ENCODE measurements around the gene CPD. TPM values are rescaled to one million over a fixed set of nuclear protein-coding genes. Genes with fewer than 3 reads are reported as not detected.

Gene CPD
- polyA plus RNA-seq, 2 of the 4 experiments (the other 2 are of a cell fraction): 22.4 to 83.3 TPM

DNA sequence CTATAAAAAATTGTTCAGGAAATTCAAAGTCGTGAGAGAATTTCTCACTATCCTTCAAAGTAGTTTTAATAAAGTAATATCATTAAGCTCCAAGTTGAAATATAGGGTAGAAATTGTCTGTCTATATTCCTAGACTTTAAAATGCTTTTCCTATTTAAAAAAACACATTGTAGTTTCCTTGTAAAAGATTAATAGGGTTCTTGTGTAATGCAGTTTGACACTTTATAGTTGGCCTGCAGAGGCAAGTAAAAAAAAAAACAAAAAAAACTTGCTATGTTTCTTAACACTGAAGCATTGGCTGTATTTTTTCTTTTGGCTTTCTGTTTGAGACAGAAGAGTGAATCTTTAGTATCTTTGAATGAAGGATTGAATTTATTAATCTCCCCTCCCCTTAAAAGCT is 17.4 kb downstream of the CPD start:
- H3K4me1 ChIP-seq: peaks cover 33% of the 10 kb centered on the region
- 43% methylated on average over 1 of the region's 1 CpG for WGBS (ENCODE audit: missing lambda C conversion rate)
- no peak overlapping the region for H3K4me3 ChIP-seq
- TF ChIP-seq SMC3 (IDR thresholded peaks at IDR 0.05): no peak
- TF ChIP-seq CEBPB (IDR thresholded peaks at IDR 0.05): no peak
- no peak for TF ChIP-seq ZSCAN20 (CRISPR knock-in tag; IDR thresholded peaks at IDR 0.05)
- TF ChIP-seq RFX5 (IDR thresholded peaks at IDR 0.05): no peak
- TF ChIP-seq TP53 (CRISPR knock-in tag; IDR thresholded peaks at IDR 0.05): no peak
- TF ChIP-seq EHF (CRISPR knock-in tag; IDR thresholded peaks at IDR 0.05): no peak
- TF ChIP-seq, protein P1, sequence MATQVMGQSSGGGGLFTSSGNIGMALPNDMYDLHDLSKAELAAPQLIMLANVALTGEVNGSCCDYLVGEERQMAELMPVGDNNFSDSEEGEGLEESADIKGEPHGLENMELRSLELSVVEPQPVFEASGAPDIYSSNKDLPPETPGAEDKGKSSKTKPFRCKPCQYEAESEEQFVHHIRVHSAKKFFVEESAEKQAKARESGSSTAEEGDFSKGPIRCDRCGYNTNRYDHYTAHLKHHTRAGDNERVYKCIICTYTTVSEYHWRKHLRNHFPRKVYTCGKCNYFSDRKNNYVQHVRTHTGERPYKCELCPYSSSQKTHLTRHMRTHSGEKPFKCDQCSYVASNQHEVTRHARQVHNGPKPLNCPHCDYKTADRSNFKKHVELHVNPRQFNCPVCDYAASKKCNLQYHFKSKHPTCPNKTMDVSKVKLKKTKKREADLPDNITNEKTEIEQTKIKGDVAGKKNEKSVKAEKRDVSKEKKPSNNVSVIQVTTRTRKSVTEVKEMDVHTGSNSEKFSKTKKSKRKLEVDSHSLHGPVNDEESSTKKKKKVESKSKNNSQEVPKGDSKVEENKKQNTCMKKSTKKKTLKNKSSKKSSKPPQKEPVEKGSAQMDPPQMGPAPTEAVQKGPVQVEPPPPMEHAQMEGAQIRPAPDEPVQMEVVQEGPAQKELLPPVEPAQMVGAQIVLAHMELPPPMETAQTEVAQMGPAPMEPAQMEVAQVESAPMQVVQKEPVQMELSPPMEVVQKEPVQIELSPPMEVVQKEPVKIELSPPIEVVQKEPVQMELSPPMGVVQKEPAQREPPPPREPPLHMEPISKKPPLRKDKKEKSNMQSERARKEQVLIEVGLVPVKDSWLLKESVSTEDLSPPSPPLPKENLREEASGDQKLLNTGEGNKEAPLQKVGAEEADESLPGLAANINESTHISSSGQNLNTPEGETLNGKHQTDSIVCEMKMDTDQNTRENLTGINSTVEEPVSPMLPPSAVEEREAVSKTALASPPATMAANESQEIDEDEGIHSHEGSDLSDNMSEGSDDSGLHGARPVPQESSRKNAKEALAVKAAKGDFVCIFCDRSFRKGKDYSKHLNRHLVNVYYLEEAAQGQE (IDR thresholded peaks at IDR 0.05): no peak
- no peak for TF ChIP-seq PHF8 (IDR thresholded peaks at IDR 0.05; ENCODE audit: borderline replicate concordance, low read depth)
- TF ChIP-seq RARB (CRISPR knock-in tag; IDR thresholded peaks at IDR 0.05): no peak
- no peak for TF ChIP-seq RAD21 (conservative IDR thresholded peaks at IDR 0.05 in 1 of 2, IDR thresholded peaks at IDR 0.05 in 1 of 2)
- no peak for TF ChIP-seq RNF2 (IDR thresholded peaks at IDR 0.05; ENCODE audit: borderline replicate concordance, low read depth)
- no peak for TF ChIP-seq HOXB5 (CRISPR knock-in tag; IDR thresholded peaks at IDR 0.05)
- H3K4me2 ChIP-seq: peak overlapping the region; percentile 60
- POLR2A ChIA-PET: interaction anchor here (0.7 kb wide), 1 partner anchor 18 kb away, joined by 4 read pairs; no protein-coding TSS in a partner anchor
- FAIRE-seq: no peak
- H3K27ac ChIP-seq: peak overlapping the region in 1 of 2 experiments; percentile 6; a peak in 1 of 6 replicates
- H3K9me3 ChIP-seq: no peaks in the 10 kb centered on the region
- DNase-seq (ENCODE audit: low read depth in 1 of 2, low spot score in 1 of 2): no peak
- CTCF ChIA-PET: interaction anchor here (0.6 to 2.2 kb wide), 4 partner anchors 41 to 176 kb away, joined by 3 to 6 read pairs (median 3); partner anchors contain the start of gene GOSR1
- no peak for ATAC-seq

DNA sequence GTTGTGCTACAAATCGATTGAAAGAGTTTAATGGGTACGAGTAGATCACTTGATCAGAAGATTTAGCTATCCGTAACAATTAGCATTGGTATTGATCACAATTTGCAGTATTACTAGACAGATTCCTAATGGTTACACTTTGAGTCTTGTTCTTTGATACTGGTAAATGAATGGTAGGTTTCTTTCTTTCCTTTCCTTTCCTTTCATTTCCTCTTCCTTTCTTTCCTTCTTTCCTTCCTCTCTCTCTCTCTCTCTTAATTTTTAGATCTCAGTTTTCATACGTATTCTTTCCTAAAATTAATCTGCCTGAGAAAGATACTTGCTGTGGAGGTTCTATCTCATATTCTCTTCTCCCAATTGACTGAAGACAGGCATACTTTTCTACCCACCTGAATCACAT is 17.9 kb downstream of the CPD start:
- Histone ChIP-seq H3K4me1 (peaks cover 33% of the 10 kb centered on the region), H3K4me2 (peak overlapping the region; percentile 60; the same call in 2 of the 3 replicates), H3K4me3 (no peak overlapping the region), H3K27ac (no peak overlapping the region), H3K9me3 (no peaks in the 10 kb centered on the region)
- ChIA-PET CTCF (interaction anchor here (0.6 to 2.2 kb wide), 3 partner anchors 42 to 177 kb away, joined by 3 to 6 read pairs (median 3); partner anchors contain the start of gene GOSR1), POLR2A (no interaction called here)
- DNase-seq (ENCODE audit: low read depth in 1 of 2, low spot score in 1 of 2) (no peak), FAIRE-seq (peak; percentile 56), ATAC-seq (no peak)
- 60% methylated on average over 4 of the region's 4 CpGs for WGBS (ENCODE audit: missing lambda C conversion rate)
- no peak for TF ChIP-seq RFX5 (IDR thresholded peaks at IDR 0.05)
- TF ChIP-seq MAFK (IDR thresholded peaks at IDR 0.05; ENCODE audit: partially characterized antibody): no peak
- TF ChIP-seq, protein P2, sequence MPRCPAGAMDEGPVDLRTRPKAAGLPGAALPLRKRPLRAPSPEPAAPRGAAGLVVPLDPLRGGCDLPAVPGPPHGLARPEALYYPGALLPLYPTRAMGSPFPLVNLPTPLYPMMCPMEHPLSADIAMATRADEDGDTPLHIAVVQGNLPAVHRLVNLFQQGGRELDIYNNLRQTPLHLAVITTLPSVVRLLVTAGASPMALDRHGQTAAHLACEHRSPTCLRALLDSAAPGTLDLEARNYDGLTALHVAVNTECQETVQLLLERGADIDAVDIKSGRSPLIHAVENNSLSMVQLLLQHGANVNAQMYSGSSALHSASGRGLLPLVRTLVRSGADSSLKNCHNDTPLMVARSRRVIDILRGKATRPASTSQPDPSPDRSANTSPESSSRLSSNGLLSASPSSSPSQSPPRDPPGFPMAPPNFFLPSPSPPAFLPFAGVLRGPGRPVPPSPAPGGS (IDR thresholded peaks at IDR 0.05): no peak
- TF ChIP-seq EHF (CRISPR knock-in tag; IDR thresholded peaks at IDR 0.05): no peak
- no peak for TF ChIP-seq NPAS2 (CRISPR knock-in tag; IDR thresholded peaks at IDR 0.05; ENCODE audit: borderline replicate concordance)
- no peak for TF ChIP-seq RCOR1 (IDR thresholded peaks at IDR 0.05; ENCODE audit: low read depth, low read length)
- TF ChIP-seq JUN (IDR thresholded peaks at IDR 0.05): no peak
- TF ChIP-seq, protein P3, sequence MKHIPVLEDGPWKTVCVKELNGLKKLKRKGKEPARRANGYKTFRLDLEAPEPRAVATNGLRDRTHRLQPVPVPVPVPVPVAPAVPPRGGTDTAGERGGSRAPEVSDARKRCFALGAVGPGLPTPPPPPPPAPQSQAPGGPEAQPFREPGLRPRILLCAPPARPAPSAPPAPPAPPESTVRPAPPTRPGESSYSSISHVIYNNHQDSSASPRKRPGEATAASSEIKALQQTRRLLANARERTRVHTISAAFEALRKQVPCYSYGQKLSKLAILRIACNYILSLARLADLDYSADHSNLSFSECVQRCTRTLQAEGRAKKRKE (CRISPR knock-in tag; IDR thresholded peaks at IDR 0.05; ENCODE audit: low read depth): no peak
- TF ChIP-seq MAZ (IDR thresholded peaks at IDR 0.05; ENCODE audit: borderline replicate concordance, low read depth, low read length): no peak
- TF ChIP-seq HEYL (CRISPR knock-in tag; IDR thresholded peaks at IDR 0.05): no peak
- no peak for TF ChIP-seq ESRRA (IDR thresholded peaks at IDR 0.05; ENCODE audit: borderline replicate concordance, low read length)
- TF ChIP-seq FOXS1 (CRISPR knock-in tag; IDR thresholded peaks at IDR 0.05): no peak
- no peak for TF ChIP-seq HOXB5 (CRISPR knock-in tag; IDR thresholded peaks at IDR 0.05)
- no peak for TF ChIP-seq TP53 (CRISPR knock-in tag; IDR thresholded peaks at IDR 0.05)
- TF ChIP-seq TFCP2L1 (CRISPR knock-in tag; IDR thresholded peaks at IDR 0.05): no peak
- TF ChIP-seq JUNB (IDR thresholded peaks at IDR 0.05): no peak
- TF ChIP-seq NFE2L2 (conservative IDR thresholded peaks at IDR 0.05; ENCODE audit: low read length): no peak
